H9 (cell line): Measurements from ENCODE around the gene DGKG. TPM values are rescaled to one million over a fixed set of nuclear protein-coding genes. Genes with fewer than 3 reads are reported as not detected.

Experiments
- DNase-seq: peaks from one replicate; pipeline ENCODE4 v3.0.0-alpha.2; 2017
- H2AFZ ChIP-seq: one replicate; pipeline ENCODE4 v1.6.1; 2013; ENCODE audit warnings: mild to moderate bottlenecking, low read length, control low read depth, moderate library complexity
- H2AK5ac ChIP-seq: 2 replicates; pipeline ENCODE4 v1.6.1; 2013; ENCODE audit warnings: low read length, control low read depth, mixed read lengths; ENCODE audit not compliant: insufficient read length
- H2BK120ac ChIP-seq: one replicate; pipeline ENCODE4 v1.6.1; 2013; ENCODE audit warnings: low read depth, mild to moderate bottlenecking, low read length, control low read depth, inconsistent platforms; ENCODE audit not compliant: poor library complexity, severe bottlenecking
- H2BK12ac ChIP-seq: 2 replicates; pipeline ENCODE4 v1.6.1; 2013; ENCODE audit warnings: low read length, control low read depth, mixed read lengths, low read depth; ENCODE audit not compliant: insufficient read length
- H2BK15ac ChIP-seq: 2 replicates; pipeline ENCODE4 v1.6.1; 2013; ENCODE audit warnings: low read depth, low read length, control low read depth
- H2BK20ac ChIP-seq: one replicate; pipeline ENCODE4 v1.6.1; 2013; ENCODE audit warnings: low read depth, mild to moderate bottlenecking, low read length, control low read depth, inconsistent platforms; ENCODE audit not compliant: poor library complexity, severe bottlenecking
- H2BK5ac ChIP-seq: 2 replicates; pipeline ENCODE4 v1.6.1; 2013; ENCODE audit warnings: low read length, control low read depth, mixed read lengths; ENCODE audit not compliant: insufficient read length
- H3K14ac ChIP-seq: 2 replicates; pipeline ENCODE4 v1.6.1; 2013; ENCODE audit warnings: low read length, control low read depth; ENCODE audit not compliant: insufficient read depth
- H3K18ac ChIP-seq: 2 replicates; pipeline ENCODE4 v1.6.1; 2013; ENCODE audit warnings: low read depth, mild to moderate bottlenecking, mixed read lengths, low read length, control low read depth; ENCODE audit not compliant: insufficient read length
- H3K23ac ChIP-seq: 2 replicates; pipeline ENCODE4 v1.6.1; 2013; ENCODE audit warnings: low read length, control low read depth, mixed read lengths, low read depth; ENCODE audit not compliant: insufficient read length
- H3K23me2 ChIP-seq: 2 replicates; pipeline ENCODE4 v1.6.1; 2013; ENCODE audit warnings: low read depth, mild to moderate bottlenecking, mixed read lengths, low read length, control low read depth; ENCODE audit not compliant: insufficient read length, poor library complexity, severe bottlenecking
- H3K27ac ChIP-seq: 2 replicates; pipeline ENCODE4 v1.5.1; 2013; ENCODE audit warnings: low read length, control low read depth, mixed read lengths, low read depth; ENCODE audit not compliant: insufficient read length
- H3K27me3 ChIP-seq: 2 replicates; pipeline ENCODE4 v1.6.1; 2013; ENCODE audit warnings: low read length, control low read depth, inconsistent platforms; ENCODE audit not compliant: insufficient read depth
- H3K4ac ChIP-seq: 2 replicates; pipeline ENCODE4 v1.6.1; 2013; ENCODE audit warnings: low read depth, mild to moderate bottlenecking, control low read depth, inconsistent platforms, low read length, moderate library complexity
- H3K4me1 ChIP-seq: 2 replicates; pipeline ENCODE4 v1.6.1; 2013; ENCODE audit warnings: low read length, control low read depth, inconsistent platforms; ENCODE audit not compliant: insufficient read depth
- H3K4me2 ChIP-seq: 2 replicates; pipeline ENCODE4 v1.6.1; 2013; ENCODE audit warnings: low read length, control low read depth, mixed read lengths; ENCODE audit not compliant: insufficient read length, insufficient read depth
- H3K56ac ChIP-seq: 2 replicates; pipeline ENCODE4 v1.6.1; 2013; ENCODE audit warnings: low read depth, mild to moderate bottlenecking, mixed read lengths, low read length, control low read depth; ENCODE audit not compliant: insufficient read length
- H3K79me1 ChIP-seq: 2 replicates; pipeline ENCODE4 v1.6.1; 2013; ENCODE audit warnings: low read depth, mild to moderate bottlenecking, moderate library complexity, low read length, control low read depth, inconsistent platforms; ENCODE audit not compliant: insufficient read depth, poor library complexity, severe bottlenecking
- H3K79me2 ChIP-seq: 2 replicates; pipeline ENCODE4 v1.6.1; 2013; ENCODE audit warnings: low read length, control low read depth, inconsistent platforms; ENCODE audit not compliant: insufficient read depth
- H3K9ac ChIP-seq: 2 replicates; pipeline ENCODE4 v1.6.1; 2013; ENCODE audit warnings: low read length, control low read depth, mixed read lengths; ENCODE audit not compliant: insufficient read length; ENCODE audit errors: extremely low read depth
- H3K9me3 ChIP-seq: one replicate; pipeline ENCODE4 v1.6.1; 2013; ENCODE audit warnings: low read depth, low read length, inconsistent platforms; ENCODE audit not compliant: control insufficient read depth
- H3T11ph ChIP-seq: one replicate; pipeline ENCODE4 v1.6.1; 2013; ENCODE audit warnings: mild to moderate bottlenecking, low read length, control low read depth, inconsistent platforms
- H4K20me1 ChIP-seq: one replicate; pipeline ENCODE4 v1.6.1; 2013; ENCODE audit not compliant: control insufficient read depth, insufficient read length, insufficient read depth
- H4K5ac ChIP-seq: 2 replicates; pipeline ENCODE4 v1.6.1; 2013; ENCODE audit warnings: low read depth, mild to moderate bottlenecking, mixed read lengths, low read length, control low read depth; ENCODE audit not compliant: insufficient read length
- H4K8ac ChIP-seq: replicated peaks from 2 replicates; pipeline ENCODE4 v1.6.1; 2013; ENCODE audit warnings: low read length, control low read depth, mixed read lengths, low read depth; ENCODE audit not compliant: insufficient read length
- H4K91ac ChIP-seq: 2 replicates; pipeline ENCODE4 v1.6.1; 2013; ENCODE audit warnings: low read depth, mild to moderate bottlenecking, moderate library complexity, mixed read lengths, low read length, control low read depth; ENCODE audit not compliant: insufficient read length
- H3K27ac Mint-ChIP-seq, 3 experiments: 2 replicates in 2 of 3; 3 replicates in 1 of 3; pipeline ENCODE4 v1.8.0; 2020 to 2021; ENCODE audit warnings: mixed read lengths in 3 of 3, mild to moderate bottlenecking in 1 of 3, moderate library complexity in 1 of 3
- H3K27me3 Mint-ChIP-seq: 2 replicates; pipeline ENCODE4 v1.8.0; 2021; ENCODE audit warnings: low read depth, mild to moderate bottlenecking, moderate library complexity, mixed read lengths
- H3K36me3 Mint-ChIP-seq, 3 experiments: 2 replicates in 2 of 3; 3 replicates in 1 of 3; pipeline ENCODE4 v1.8.0; 2020 to 2021; ENCODE audit warnings: low read depth in 3 of 3, mixed read lengths in 3 of 3; ENCODE audit not compliant: insufficient read depth in 1 of 3
- H3K4me1 Mint-ChIP-seq, 2 experiments: 2 replicates each; pipeline ENCODE4 v1.8.0; 2020; ENCODE audit warnings: mixed read lengths in 2 of 2
- H3K4me3 Mint-ChIP-seq, 2 experiments: 2 replicates in 1 of 2; 3 replicates in 1 of 2; pipeline ENCODE4 v1.8.0; 2020 to 2021; ENCODE audit warnings: mild to moderate bottlenecking in 2 of 2, mixed read lengths in 2 of 2, moderate library complexity in 1 of 2
- H3K9me3 Mint-ChIP-seq, 2 experiments: 2 replicates in 1 of 2; 3 replicates in 1 of 2; pipeline ENCODE4 v1.8.0; 2020; ENCODE audit warnings: mild to moderate bottlenecking in 2 of 2, mixed read lengths in 2 of 2, moderate library complexity in 1 of 2
- WGBS: extraction: QIAGEN DNeasy Blood & Tissue Kit; methylation state at CpG from one replicate; pipeline ENCODE4 v1.1.7; 2013; ENCODE audit warnings: missing lambda C conversion rate, low lambda C conversion rate, mixed read lengths; ENCODE audit not compliant: insufficient read length; ENCODE audit errors: extremely low coverage; 5-methylcytosine and 5-hydroxymethylcytosine counted together
- total RNA-seq: library from RNA; stranded (reverse); gene quantifications from 2 replicates; pipeline ENCODE4 v1.2.1, GENCODE V29; 2021
- TF ChIP-seq, protein P1 (sequence below): fragments of 200-600 bp; sonication (generic); conservative IDR thresholded peaks from 3 replicates; pipeline ENCODE4 v1.8.0; 2021; ENCODE audit warnings: antibody characterized with exemption, mild to moderate bottlenecking

The DGKG gene
- total RNA-seq, 1 experiment from 2014 or later, result not detected

GRCh38 chr3:186316666-186317260, 45.3 kb downstream of the DGKG start:
- Histone ChIP-seq H2AK5ac (no peak overlapping the region), H2BK5ac (no peak overlapping the region), H4K8ac (no peak overlapping the region), H3K9me3 (no peaks in the 10 kb centered on the region), H3K79me2 (no peaks in the 10 kb centered on the region), H3K4ac (no peak overlapping the region), H3K18ac (no peak overlapping the region), H4K5ac (no peak overlapping the region), H2BK120ac (no peak overlapping the region), H4K20me1 (no peaks in the 10 kb centered on the region), H3K14ac (no peak overlapping the region), H3K23ac (no peak overlapping the region), H3K79me1 (no peaks in the 10 kb centered on the region), H3K4me2 (no peak overlapping the region), H4K91ac (no peak overlapping the region), H3T11ph (no peak overlapping the region), H3K23me2 (no peaks in the 10 kb centered on the region), H2BK15ac (no peak overlapping the region), H2AFZ (no peak overlapping the region), H2BK20ac (no peak overlapping the region), H3K27ac (no peak overlapping the region), H3K9ac (no peak overlapping the region), H2BK12ac (no peak overlapping the region), H3K27me3 (no peaks in the 10 kb centered on the region), H3K56ac (no peak overlapping the region), H3K4me1 (no peaks in the 10 kb centered on the region; the same call in 1 of the 2 replicates)
- Mint-ChIP-seq H3K9me3 (no peaks in the 10 kb centered on the region), H3K4me3 (no peak overlapping the region), H3K4me1 (peaks cover 4 to 14% of the 10 kb centered on the region in 2 experiments), H3K27me3 (peaks cover 9% of the 10 kb centered on the region), H3K27ac (no peak overlapping the region), H3K36me3 (no peaks in the 10 kb centered on the region)
- TF ChIP-seq, protein P1, sequence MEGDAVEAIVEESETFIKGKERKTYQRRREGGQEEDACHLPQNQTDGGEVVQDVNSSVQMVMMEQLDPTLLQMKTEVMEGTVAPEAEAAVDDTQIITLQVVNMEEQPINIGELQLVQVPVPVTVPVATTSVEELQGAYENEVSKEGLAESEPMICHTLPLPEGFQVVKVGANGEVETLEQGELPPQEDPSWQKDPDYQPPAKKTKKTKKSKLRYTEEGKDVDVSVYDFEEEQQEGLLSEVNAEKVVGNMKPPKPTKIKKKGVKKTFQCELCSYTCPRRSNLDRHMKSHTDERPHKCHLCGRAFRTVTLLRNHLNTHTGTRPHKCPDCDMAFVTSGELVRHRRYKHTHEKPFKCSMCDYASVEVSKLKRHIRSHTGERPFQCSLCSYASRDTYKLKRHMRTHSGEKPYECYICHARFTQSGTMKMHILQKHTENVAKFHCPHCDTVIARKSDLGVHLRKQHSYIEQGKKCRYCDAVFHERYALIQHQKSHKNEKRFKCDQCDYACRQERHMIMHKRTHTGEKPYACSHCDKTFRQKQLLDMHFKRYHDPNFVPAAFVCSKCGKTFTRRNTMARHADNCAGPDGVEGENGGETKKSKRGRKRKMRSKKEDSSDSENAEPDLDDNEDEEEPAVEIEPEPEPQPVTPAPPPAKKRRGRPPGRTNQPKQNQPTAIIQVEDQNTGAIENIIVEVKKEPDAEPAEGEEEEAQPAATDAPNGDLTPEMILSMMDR, result no peak
- no CpG with 5 or more reads among the region's 9 CpGs for WGBS
- DNase-seq, result no peak
